HCT116 (cell line): Measurements from ENCODE around the gene LSM12. TPM values are rescaled to one million over a fixed set of nuclear protein-coding genes. Genes with fewer than 3 reads are reported as not detected.

ENCODE experiments used
- ATAC-seq: fragments of 200-7000 bp; cut with Tn5 transposase; 2 replicates; pipeline ENCODE4 v1.9.1; 2020; ENCODE audit warnings: mild to moderate bottlenecking, moderate library complexity
- BruUV-seq: library from RNA; stranded (reverse); fragments of 400-500 nt; replicated peaks from 2 replicates; lab custom pipeline; 2021; lab: Mats Ljungman, UMichigan
- CTCF ChIA-PET: fragments of 300-600 bp; sonication (Branson Sonifier 250); formaldehyde crosslinking; loops from one replicate; lab custom pipeline; 2021; ENCODE audit warnings: antibody characterized with exemption; lab: Charles Lee
- POLR2A ChIA-PET: fragments of 300-600, 350-600 bp; sonication (Branson Sonifier 250); formaldehyde crosslinking; loops from one replicate; lab custom pipeline; 2021; ENCODE audit warnings: antibody characterized with exemption; lab: Charles Lee
- RAD21 ChIA-PET, 2 experiments: fragments of 300-600 bp; sonication (Branson Sonifier 250); formaldehyde crosslinking; loops; one replicate each; lab custom pipeline; 2023; ENCODE audit warnings: low total read pairs in 2 of 2; ENCODE audit not compliant: uncharacterized antibody in 2 of 2, unreplicated experiment in 2 of 2, low non-redundant PET in 1 of 2; lab: Charles Lee
- DNase-seq: peaks from one replicate; pipeline ENCODE4 v3.0.0-alpha.2; 2010; ENCODE audit warnings: low read depth, low spot score
- H2AFZ ChIP-seq: fragments of 200-600 bp; shearing (Covaris generic), sonication (generic); 2 replicates; pipeline ENCODE4 v1.6.1; 2017; ENCODE audit warnings: low read depth, mixed run types, mixed read lengths, antibody characterized with exemption, low read length; ENCODE audit not compliant: poor library complexity, severe bottlenecking
- H3K27ac ChIP-seq: 2 replicates; pipeline ENCODE4 v1.5.1; 2012; ENCODE audit warnings: low read depth, low read length
- H3K27me3 ChIP-seq: fragments of 200-600 bp; sonication (generic); 2 replicates; pipeline ENCODE4 v1.6.1; 2016; ENCODE audit warnings: mixed run types, low read length, mixed read lengths; ENCODE audit not compliant: insufficient read depth
- H3K36me3 ChIP-seq, 2 experiments: fragments of 200-500 bp in 1 of 2; fragments of 200-600 bp in 1 of 2; sonication (Bioruptor generic) in 1 of 2; sonication (generic) in 1 of 2; 2 replicates each; pipeline versions ENCODE4 v1.5.1 to v1.6.1; 2014 to 2016; ENCODE audit warnings: low read length in 2 of 2, inconsistent platforms in 1 of 2, mixed read lengths in 1 of 2, mixed run types in 1 of 2; ENCODE audit not compliant: insufficient read depth in 2 of 2, control insufficient read depth in 1 of 2
- H3K4me1 ChIP-seq, 2 experiments: fragments of 200-600 bp in 1 of 2; sonication (generic) in 1 of 2; 2 replicates each; pipeline versions ENCODE4 v1.5.1 to v1.6.1; 2012 to 2017; ENCODE audit warnings: low read length in 2 of 2, inconsistent platforms in 1 of 2, mild to moderate bottlenecking in 1 of 2, mixed read lengths in 1 of 2, mixed run types in 1 of 2, moderate library complexity in 1 of 2; ENCODE audit not compliant: insufficient read depth in 2 of 2, control insufficient read depth in 1 of 2
- H3K4me2 ChIP-seq: fragments of 200-600 bp; sonication (generic); 2 replicates; pipeline ENCODE4 v1.6.1; 2017; ENCODE audit warnings: mixed run types, low read length, mixed read lengths
- H3K4me3 ChIP-seq, 2 experiments: fragments of 200-600 bp in 1 of 2; sonication (generic) in 1 of 2; replicated peaks in 1 of 2; 2 replicates each; pipeline ENCODE4 v1.5.1; 2011 to 2016; ENCODE audit warnings: low read length in 2 of 2, control low read depth in 1 of 2, low read depth in 1 of 2, mild to moderate bottlenecking in 1 of 2, mixed read lengths in 1 of 2, mixed run types in 1 of 2
- H3K79me2 ChIP-seq: fragments of 200-600 bp; sonication (generic); 2 replicates; pipeline ENCODE4 v1.6.1; 2017; ENCODE audit warnings: mild to moderate bottlenecking, mixed run types, low read length, moderate library complexity, mixed read lengths; ENCODE audit not compliant: insufficient read depth
- H3K9ac ChIP-seq: fragments of 200-600 bp; sonication (generic); 2 replicates; pipeline ENCODE4 v1.6.1; 2016; ENCODE audit warnings: low read length, mixed read lengths
- H3K9me2 ChIP-seq: fragments of 200-600 bp; sonication (generic), shearing (Covaris generic); 2 replicates; pipeline ENCODE4 v1.6.1; 2017; ENCODE audit warnings: mixed run types, mild to moderate bottlenecking, moderate library complexity; ENCODE audit not compliant: insufficient read depth
- H3K9me3 ChIP-seq, 2 experiments: fragments of 200-500 bp in 1 of 2; fragments of 200-600 bp in 1 of 2; sonication (Bioruptor generic) in 1 of 2; sonication (generic) in 1 of 2; 2 replicates each; pipeline ENCODE4 v1.6.1; 2014 to 2017; ENCODE audit warnings: low read length in 2 of 2, mixed read lengths in 2 of 2, inconsistent platforms in 1 of 2, low read depth in 1 of 2, mild to moderate bottlenecking in 1 of 2, mixed run types in 1 of 2, moderate library complexity in 1 of 2; ENCODE audit not compliant: control insufficient read depth in 1 of 2, insufficient read depth in 1 of 2
- H4K20me1 ChIP-seq: fragments of 200-600 bp; sonication (generic), shearing (Covaris generic); 2 replicates; pipeline ENCODE4 v1.6.1; 2017; ENCODE audit warnings: mixed run types, mild to moderate bottlenecking, moderate library complexity; ENCODE audit not compliant: insufficient read depth
- CEBPB ChIP-seq: IDR thresholded peaks from 2 replicates; pipeline ENCODE4 v1.6.1; 2012; ENCODE audit warnings: low read depth
- ELF1 ChIP-seq: IDR thresholded peaks from 2 replicates; pipeline ENCODE4 v1.6.1; 2012; ENCODE audit warnings: low read depth, borderline replicate concordance
- EZH2phosphoT487 ChIP-seq: fragments of 200-600 bp; IDR thresholded peaks from 2 replicates; pipeline ENCODE4 v1.6.1; 2018; ENCODE audit warnings: antibody characterized with exemption, borderline replicate concordance
- JUND ChIP-seq: IDR thresholded peaks from 2 replicates; pipeline ENCODE4 v1.6.1; 2012
- POLR2A ChIP-seq: IDR thresholded peaks from 2 replicates; pipeline ENCODE4 v1.7.0; 2011; ENCODE audit warnings: borderline replicate concordance; ENCODE audit not compliant: insufficient read depth, insufficient read length; ENCODE audit errors: extremely low read depth
- SP1 ChIP-seq: IDR thresholded peaks from 2 replicates; pipeline ENCODE4 v1.6.1; 2012; ENCODE audit warnings: low read depth
- TCF7L2 ChIP-seq: IDR thresholded peaks from 2 replicates; pipeline ENCODE4 v1.7.0; 2011; ENCODE audit warnings: borderline replicate concordance, inconsistent platforms; ENCODE audit not compliant: insufficient read depth, insufficient read length; ENCODE audit errors: extremely low read depth
- intact Hi-C: fragments of 100-400 bp; cut with micrococcal nuclease; formaldehyde crosslinking; loops from 2 replicates; pipeline ENCODE4 v1.10.0; 2022
- total RNA-seq: library from RNA; stranded (reverse); gene quantifications from one replicate; pipeline ENCODE4 v1.2.1, GENCODE V29; 2021; ENCODE audit not compliant: unreplicated experiment
- TF ChIP-seq, protein P1 (sequence below): IDR thresholded peaks from 2 replicates; pipeline ENCODE4 v1.6.1; 2012

LSM12 gene
- total RNA-seq, 1 experiment from 2014 or later: 99.6 TPM

DNA sequence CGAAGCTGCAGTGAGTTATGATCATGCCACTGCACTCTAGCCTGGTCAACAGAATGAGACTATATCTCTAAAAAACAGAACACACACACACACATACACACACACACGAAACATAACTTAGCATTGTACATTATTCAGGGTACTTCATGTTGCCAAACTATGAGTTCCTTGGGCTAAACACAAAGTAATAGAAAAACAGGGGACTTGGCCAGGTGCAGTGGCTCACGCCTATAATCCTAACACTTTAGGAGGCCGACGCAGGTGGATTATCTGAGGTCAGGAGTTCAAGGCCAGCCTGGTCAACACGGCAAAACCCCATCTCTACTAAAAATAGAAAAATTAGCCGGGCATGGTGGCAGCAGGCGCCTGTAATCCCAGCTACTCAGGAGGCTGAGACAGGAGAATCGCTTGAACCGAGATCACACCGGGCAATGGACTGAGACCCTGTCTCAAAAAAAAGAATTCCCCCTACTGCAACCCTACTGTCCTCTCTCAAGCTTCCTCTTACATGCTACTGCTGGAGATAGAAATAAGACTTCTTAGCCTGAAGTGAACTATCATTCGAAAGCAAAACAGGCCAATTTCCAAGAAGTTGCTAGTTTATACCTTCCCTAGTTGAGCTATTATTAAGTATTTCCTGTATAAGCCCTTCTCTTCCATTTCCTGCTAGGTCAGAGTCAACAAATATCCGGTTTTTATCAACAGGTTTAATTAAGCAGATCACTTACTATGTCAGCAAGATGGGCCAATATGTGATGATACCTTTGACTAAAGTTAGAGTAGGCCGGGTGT lies 7.2 kb downstream of the LSM12 start:
- Histone ChIP-seq H3K79me2 (peaks cover 97% of the 10 kb centered on the region), H3K27me3 (no peaks in the 10 kb centered on the region), H3K9me3 (no peaks in the 10 kb centered on the region), H3K4me1 (no peaks in the 10 kb centered on the region), H2AFZ (no peak overlapping the region), H4K20me1 (peaks cover 7% of the 10 kb centered on the region; the same call in 1 of the 2 replicates), H3K36me3 (peaks cover 44 to 54% of the 10 kb centered on the region in 2 experiments)
- no TSS peak for BruUV-seq
- CTCF ChIA-PET: no interaction called here
- RAD21 ChIA-PET: no interaction called here
- TF ChIP-seq, protein P1, sequence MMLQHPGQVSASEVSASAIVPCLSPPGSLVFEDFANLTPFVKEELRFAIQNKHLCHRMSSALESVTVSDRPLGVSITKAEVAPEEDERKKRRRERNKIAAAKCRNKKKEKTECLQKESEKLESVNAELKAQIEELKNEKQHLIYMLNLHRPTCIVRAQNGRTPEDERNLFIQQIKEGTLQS: no peak
- TF ChIP-seq JUND (no peak), SP1 (no peak), POLR2A (no peak), TCF7L2 (no peak), ELF1 (no peak), CEBPB (no peak), EZH2phosphoT487 (no peak)
- TF ChIP-seq, all 23 proteins: peak for 0
- DNase-seq (no peak), ATAC-seq (no peak)
- POLR2A ChIA-PET: interaction anchor here (0.9 kb wide), 1 partner anchor 12 kb away, joined by 3 read pairs; no protein-coding TSS in a partner anchor
- H3K9ac ChIP-seq: no peak overlapping the region
- no peaks in the 10 kb centered on the region for H3K9me2 ChIP-seq
- no peak overlapping the region for H3K27ac ChIP-seq
- no peak overlapping the region for H3K4me3 ChIP-seq
- no peak overlapping the region for H3K4me2 ChIP-seq
- intact Hi-C loops: no loop called here
